IgD-negative memory B cell (primary cell): ENCODE results near the gene PROP1. TPM values are rescaled to one million over a fixed set of nuclear protein-coding genes. Genes with fewer than 3 reads are reported as not detected.
"Not testable (repeated sequence)": the region's sequence is repeated elsewhere in the genome, so short reads cannot be mapped to it uniquely, and the experiment has no call there.

ENCODE experiments used
- H3K27ac Mint-ChIP-seq, 3 donors: one replicate each; pipeline ENCODE4 v1.8.0; 2020 to 2022; ENCODE audit warnings: mild to moderate bottlenecking in 3 of 3, mixed read lengths in 3 of 3, moderate library complexity in 1 of 3
- H3K27me3 Mint-ChIP-seq: one replicate; pipeline ENCODE4 v1.8.0; 2021; ENCODE audit warnings: mixed read lengths
- H3K36me3 Mint-ChIP-seq: one replicate; pipeline ENCODE4 v1.8.0; 2020; ENCODE audit warnings: mild to moderate bottlenecking, mixed read lengths
- H3K4me1 Mint-ChIP-seq, 3 donors: one replicate each; pipeline ENCODE4 v1.8.0; 2020 to 2022; ENCODE audit warnings: mixed read lengths in 3 of 3, mild to moderate bottlenecking in 1 of 3
- H3K4me3 Mint-ChIP-seq, 4 donors: one replicate each; pipeline ENCODE4 v1.8.0; 2020 to 2022; ENCODE audit warnings: mild to moderate bottlenecking in 4 of 4, mixed read lengths in 4 of 4, moderate library complexity in 3 of 4
- H3K9me3 Mint-ChIP-seq, 3 donors: one replicate each; pipeline ENCODE4 v1.8.0; 2020 to 2021; ENCODE audit warnings: mixed read lengths in 3 of 3, mild to moderate bottlenecking in 1 of 3
- polyA plus RNA-seq: library from polyadenylated mRNA; unstranded; fragments of 300-500 nt; fragmentation: Illumina TruSeq; gene quantifications from one replicate; pipeline ENCODE4 v1.2.3, GENCODE V29; 2021

PROP1 gene
- polyA plus RNA-seq, 1 donor from 2014 or later = not detected

GRCh38 chr5:177943805-177944736, 52.0 kb downstream of the PROP1 start:
- not testable (repeated sequence) for H3K27me3 Mint-ChIP-seq, H3K9me3 Mint-ChIP-seq, H3K4me1 Mint-ChIP-seq, H3K27ac Mint-ChIP-seq, H3K36me3 Mint-ChIP-seq
- H3K4me3 Mint-ChIP-seq = peak overlapping the region in 3 of 4 donors; percentile 86 to 92 (median 91)

GRCh38 chr5:177942896-177943295, 53.1 kb downstream of the PROP1 start:
- not testable (repeated sequence) for H3K27ac Mint-ChIP-seq, H3K4me1 Mint-ChIP-seq, H3K4me3 Mint-ChIP-seq, H3K27me3 Mint-ChIP-seq, H3K36me3 Mint-ChIP-seq, H3K9me3 Mint-ChIP-seq

Other genes with a start within 250 kb of the PROP1 start
- gene FAM153A, start 213.3 kb downstream of the PROP1 start, polyA plus RNA-seq = not detected
- 10.1 TPM for gene N4BP3, start 117.3 kb upstream of the PROP1 start, polyA plus RNA-seq
- gene RMND5B, start 134.8 kb upstream of the PROP1 start, polyA plus RNA-seq = 43.0 TPM
- gene NHP2, start 157.6 kb upstream of the PROP1 start, polyA plus RNA-seq = 227 TPM
- not detected for gene GMCL2, start 191.1 kb upstream of the PROP1 start, polyA plus RNA-seq
- 70.6 TPM for gene HNRNPAB, start 208.3 kb upstream of the PROP1 start, polyA plus RNA-seq
- gene PHYKPL, start 236.6 kb upstream of the PROP1 start, polyA plus RNA-seq = 58.1 TPM